GM10266 (cell line): Measurements from ENCODE around the gene GLYR1.
A peak's percentile ranks its signal among the peaks of the same experiment; 100 is the strongest.

Source experiments
- DNase-seq: peaks from one replicate; pipeline ENCODE4 v3.0.0; 2012; ENCODE audit errors: extremely low spot score
- TF ChIP-seq, protein P1 (sequence below): IDR thresholded peaks from 2 replicates; pipeline ENCODE4 v1.5.1; 2012; ENCODE audit warnings: mild to moderate bottlenecking, low read depth; ENCODE audit not compliant: control insufficient read depth, insufficient read depth; ENCODE audit errors: missing control alignments

Gene GLYR1

DNA sequence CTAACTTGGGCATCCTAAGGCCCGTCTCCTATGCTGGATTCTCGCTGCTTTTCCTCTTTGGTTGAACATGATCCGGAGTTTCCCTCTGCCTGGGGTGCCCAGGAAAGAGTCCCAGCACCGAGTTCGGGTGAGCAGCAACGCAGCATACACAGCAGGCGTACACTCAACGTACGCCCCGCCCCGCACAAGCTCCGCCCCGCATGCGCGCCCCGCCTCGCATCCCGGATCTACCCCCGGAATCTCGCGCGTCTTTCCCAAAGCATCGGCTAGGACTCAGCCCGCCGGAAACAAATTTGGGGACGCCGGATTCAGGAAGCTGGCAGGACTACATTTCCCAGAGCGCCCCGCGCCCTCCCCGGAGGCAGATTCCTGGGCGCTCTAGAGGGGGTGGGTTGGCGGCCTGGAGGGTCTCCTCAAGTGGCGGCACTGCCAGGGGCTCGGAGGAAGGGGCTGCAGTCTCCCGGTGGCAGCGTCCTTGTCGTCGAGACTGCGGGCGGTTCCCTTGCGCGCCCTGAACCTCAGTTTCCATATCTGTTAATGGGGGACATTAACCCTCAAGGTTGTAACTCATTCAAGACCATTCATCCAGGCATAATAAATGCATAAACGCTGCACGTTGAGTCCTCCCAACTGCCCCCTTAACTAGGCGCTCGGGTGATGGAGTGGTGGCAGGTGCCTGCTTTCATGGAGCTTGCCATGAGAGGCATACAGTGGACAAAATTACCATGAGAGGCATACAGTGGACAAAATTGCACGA is 78.4 kb downstream of the GLYR1 start:
- peak; percentile 97 for DNase-seq
- TF ChIP-seq, protein P1, sequence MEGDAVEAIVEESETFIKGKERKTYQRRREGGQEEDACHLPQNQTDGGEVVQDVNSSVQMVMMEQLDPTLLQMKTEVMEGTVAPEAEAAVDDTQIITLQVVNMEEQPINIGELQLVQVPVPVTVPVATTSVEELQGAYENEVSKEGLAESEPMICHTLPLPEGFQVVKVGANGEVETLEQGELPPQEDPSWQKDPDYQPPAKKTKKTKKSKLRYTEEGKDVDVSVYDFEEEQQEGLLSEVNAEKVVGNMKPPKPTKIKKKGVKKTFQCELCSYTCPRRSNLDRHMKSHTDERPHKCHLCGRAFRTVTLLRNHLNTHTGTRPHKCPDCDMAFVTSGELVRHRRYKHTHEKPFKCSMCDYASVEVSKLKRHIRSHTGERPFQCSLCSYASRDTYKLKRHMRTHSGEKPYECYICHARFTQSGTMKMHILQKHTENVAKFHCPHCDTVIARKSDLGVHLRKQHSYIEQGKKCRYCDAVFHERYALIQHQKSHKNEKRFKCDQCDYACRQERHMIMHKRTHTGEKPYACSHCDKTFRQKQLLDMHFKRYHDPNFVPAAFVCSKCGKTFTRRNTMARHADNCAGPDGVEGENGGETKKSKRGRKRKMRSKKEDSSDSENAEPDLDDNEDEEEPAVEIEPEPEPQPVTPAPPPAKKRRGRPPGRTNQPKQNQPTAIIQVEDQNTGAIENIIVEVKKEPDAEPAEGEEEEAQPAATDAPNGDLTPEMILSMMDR, result no peak

DNA sequence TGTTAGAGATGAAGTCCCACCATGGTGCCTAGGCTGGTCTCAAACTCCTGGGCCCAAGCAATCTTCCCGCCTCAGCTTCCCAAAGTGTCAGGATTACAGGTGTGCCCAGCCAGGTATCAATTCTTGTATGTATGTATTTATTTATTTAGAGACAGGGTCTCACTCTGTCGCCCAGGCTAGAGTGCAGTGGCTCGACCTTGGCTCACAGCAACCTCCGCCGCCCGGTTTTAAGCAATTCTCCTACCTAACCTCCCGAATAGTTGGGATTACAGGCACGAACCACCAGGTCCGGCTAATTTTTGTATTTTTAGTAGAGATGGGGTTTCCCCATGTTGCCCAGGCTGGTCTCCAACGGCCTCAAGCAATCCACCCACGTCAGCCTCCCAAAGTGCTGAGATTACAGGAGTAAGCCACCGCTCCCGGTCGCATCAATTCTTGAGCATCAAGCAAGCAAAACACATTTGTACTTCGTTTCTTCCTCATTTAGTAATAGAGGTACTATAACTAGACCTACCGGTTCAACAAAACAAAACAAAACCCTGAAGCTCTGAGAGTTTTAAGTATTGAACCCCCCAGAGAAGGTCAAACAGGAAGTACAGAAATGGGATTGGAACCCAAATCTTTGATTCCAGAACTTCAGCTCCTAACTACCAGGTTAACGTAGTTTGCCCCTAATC is 79.1 kb downstream of the GLYR1 start:
- TF ChIP-seq, protein P1, result no peak
- no peak for DNase-seq

DNA sequence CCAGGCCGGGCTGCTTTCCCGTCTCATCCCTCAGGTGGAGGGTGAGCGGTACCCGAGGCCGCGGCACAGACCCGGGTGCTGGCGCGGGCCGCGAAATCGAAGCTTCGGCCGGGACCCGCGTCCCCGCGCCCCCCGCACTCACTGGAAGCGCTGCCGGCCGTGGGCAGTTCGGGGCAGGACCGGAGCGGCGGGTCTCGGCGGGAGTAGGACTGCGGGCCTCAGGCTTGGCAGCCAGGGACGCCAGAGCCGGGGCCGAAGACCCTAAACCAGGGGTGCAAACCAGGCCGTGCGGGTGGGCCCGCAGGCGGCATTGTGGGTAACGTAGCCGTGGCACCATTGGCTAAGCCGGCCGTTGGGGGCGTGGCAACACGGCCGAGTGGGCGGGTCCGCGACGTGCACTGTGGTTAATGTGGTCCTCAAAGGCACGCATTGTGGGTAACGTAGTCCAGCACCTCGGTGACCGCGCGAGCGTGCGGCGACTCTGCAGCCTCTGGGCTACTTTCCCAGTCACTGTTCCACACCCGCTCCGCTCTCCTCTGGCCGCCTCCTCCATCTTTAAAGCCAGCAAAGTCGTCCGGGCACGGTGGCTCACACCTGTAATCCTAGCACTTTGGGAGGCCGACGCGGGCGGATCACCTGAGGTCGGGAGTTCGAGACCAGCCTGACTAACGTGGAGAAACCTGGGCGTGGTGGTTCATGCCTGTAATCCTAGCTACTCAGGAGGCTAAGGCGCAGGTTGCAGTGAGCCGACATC is 80.0 kb downstream of the GLYR1 start, which contains the start of gene ZNF500:
TSS of gene ZNF500 (minus strand) at position 288 of the 754 bp plus-strand sequence. CDS start 1,184 bp downstream, outside the sequence.
- DNase-seq, result peak; percentile 97
- TF ChIP-seq, protein P1, result no peak

DNA sequence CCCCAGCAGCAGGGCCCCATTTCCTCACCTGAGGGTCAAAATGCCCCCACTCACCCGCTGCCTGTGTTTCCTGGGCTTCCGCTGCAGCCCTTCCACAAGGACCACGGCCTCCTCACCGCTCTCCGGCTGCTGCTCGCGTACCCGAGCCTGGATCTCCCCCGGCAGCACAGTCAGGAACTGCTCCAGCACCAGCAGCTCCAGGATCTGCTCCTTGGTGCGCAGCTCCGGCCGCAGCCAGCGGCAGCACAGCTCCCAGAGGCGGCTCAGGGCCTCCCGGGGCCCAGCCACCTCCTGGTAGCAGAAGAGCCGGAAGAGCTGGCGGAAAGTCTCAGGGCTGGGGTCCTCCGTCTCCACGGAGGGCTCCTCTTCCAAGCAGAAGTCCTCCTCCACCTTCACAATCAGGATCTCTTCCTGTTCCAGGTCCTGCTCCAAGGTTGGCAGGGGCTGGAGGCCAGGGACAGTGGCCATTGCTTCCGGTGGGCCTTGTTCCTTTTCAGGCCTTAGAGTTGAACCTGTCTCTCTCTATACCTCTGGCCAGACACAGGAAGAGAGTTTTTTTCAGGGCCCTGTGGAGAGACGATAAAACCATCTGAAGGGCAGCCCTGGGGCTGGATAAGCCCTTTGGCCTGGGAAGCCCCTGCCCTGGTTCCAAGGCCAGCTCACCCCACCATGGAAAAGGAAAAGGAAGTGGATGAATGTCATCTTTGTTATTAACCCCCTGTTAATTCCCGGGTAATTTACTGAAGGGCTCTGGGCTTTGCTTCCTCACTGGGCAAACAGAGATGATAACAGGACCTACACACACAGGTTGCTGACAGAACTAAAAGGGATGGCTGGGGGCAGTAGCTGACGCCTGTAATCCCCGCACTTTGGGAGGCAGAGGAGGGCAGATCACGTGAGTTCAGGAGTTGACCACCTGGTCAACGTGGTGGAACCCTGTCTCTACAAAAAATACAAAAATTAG is 81.3 kb downstream of the GLYR1 start:
- no peak for DNase-seq
- TF ChIP-seq, protein P1, result no peak

DNA sequence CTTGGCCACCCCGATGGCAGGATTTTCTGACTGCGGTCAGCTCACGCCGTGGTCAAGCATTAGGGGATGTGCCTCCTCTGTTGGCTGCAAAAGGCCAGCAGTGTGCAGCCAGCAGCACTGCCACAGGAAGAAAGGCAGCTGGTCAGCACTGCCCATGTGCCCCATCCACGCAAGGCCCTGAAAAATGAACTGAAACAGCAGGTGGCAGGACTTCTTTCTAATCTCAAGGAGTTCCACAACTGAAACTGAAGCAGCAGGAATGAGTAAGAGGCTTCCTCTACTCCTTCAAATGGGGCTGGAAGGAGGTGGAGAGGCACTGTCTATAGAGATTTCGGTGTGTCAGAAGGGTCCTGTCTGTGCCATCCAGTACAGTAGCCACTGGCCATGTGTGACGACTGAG is 83.3 kb downstream of the GLYR1 start:
- no peak for DNase-seq
- TF ChIP-seq, protein P1, result no peak

DNA sequence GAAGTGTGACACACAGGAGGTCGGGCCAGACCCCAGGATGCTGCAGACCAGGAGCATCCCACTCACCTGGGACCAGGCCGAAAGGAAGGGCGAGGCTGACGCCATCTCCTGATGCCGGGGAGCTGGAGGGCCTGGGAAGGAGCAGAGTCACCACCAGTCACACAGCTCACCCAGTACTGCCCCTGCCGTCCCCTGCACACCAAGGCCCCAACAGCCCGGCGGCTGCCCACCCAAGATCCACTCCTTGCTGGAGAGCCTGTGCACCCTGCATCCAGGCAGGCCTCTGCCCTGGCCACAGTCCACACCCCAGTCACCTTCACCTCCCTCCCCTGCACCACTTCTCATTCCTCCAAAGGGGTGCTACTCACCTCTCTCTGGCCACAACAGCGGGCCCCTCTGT is 84.9 kb downstream of the GLYR1 start:
- DNase-seq, result no peak
- TF ChIP-seq, protein P1, result no peak
